Loucy (cell line): ENCODE results near the gene PLIN1.

ENCODE experiments used
- H2AFZ ChIP-seq: fragments of 200-600 bp; sonication (generic); 2 replicates; pipeline ENCODE4 v1.6.0; 2016; ENCODE audit warnings: antibody characterized with exemption, mild to moderate bottlenecking, low read length, moderate library complexity
- H3F3A ChIP-seq: fragments of 200-600 bp; 2 replicates; pipeline ENCODE4 v1.6.0; 2016; ENCODE audit warnings: antibody characterized with exemption, low read depth, mild to moderate bottlenecking
- H3K27me3 ChIP-seq: fragments of 200-600 bp; sonication (generic); 2 replicates; pipeline ENCODE4 v1.6.1; 2014; ENCODE audit warnings: low read length, mild to moderate bottlenecking; ENCODE audit not compliant: insufficient read depth, poor library complexity, severe bottlenecking
- H3K36me3 ChIP-seq: fragments of 200-600 bp; sonication (generic); 2 replicates; pipeline ENCODE4 v1.6.1; 2016; ENCODE audit warnings: low read length; ENCODE audit not compliant: insufficient read depth
- H3K4me1 ChIP-seq: fragments of 200-600 bp; sonication (generic); 2 replicates; pipeline ENCODE4 v1.5.1; 2014; ENCODE audit warnings: low read length, mild to moderate bottlenecking; ENCODE audit not compliant: insufficient read depth, poor library complexity, severe bottlenecking
- H3K4me2 ChIP-seq: fragments of 200-600 bp; sonication (generic); 2 replicates; pipeline ENCODE4 v1.6.0; 2014; ENCODE audit warnings: antibody characterized with exemption, low read length, low read depth, mild to moderate bottlenecking; ENCODE audit not compliant: poor library complexity, severe bottlenecking
- H3K4me3 ChIP-seq: fragments of 200-600 bp; sonication (generic); 2 replicates; pipeline ENCODE4 v1.5.1; 2014; ENCODE audit warnings: low read length, mild to moderate bottlenecking, mixed read lengths; ENCODE audit not compliant: poor library complexity, severe bottlenecking
- H3K79me2 ChIP-seq: fragments of 200-600 bp; sonication (generic); 2 replicates; pipeline ENCODE4 v1.6.1; 2014; ENCODE audit warnings: low read length; ENCODE audit not compliant: insufficient read depth
- H3K9ac ChIP-seq: fragments of 200-600 bp; sonication (generic); 2 replicates; pipeline ENCODE4 v1.6.0; 2014; ENCODE audit warnings: mild to moderate bottlenecking, low read depth, low read length, moderate library complexity; ENCODE audit not compliant: poor library complexity, severe bottlenecking
- H3K9me2 ChIP-seq: fragments of 200-600 bp; sonication (generic); replicated peaks from 2 replicates; pipeline ENCODE4 v1.6.1; 2016; ENCODE audit warnings: low read depth, low read length, mixed read lengths
- H3K9me3 ChIP-seq: fragments of 200-600 bp; sonication (generic); 2 replicates; pipeline ENCODE4 v1.6.1; 2014; ENCODE audit warnings: mild to moderate bottlenecking, antibody characterized with exemption, low read length, low read depth; ENCODE audit not compliant: insufficient read depth
- H4K20me1 ChIP-seq: fragments of 200-600 bp; sonication (generic); 2 replicates; pipeline ENCODE4 v1.6.0; 2014; ENCODE audit warnings: antibody characterized with exemption, low read length, mild to moderate bottlenecking; ENCODE audit not compliant: insufficient read depth, poor library complexity, severe bottlenecking
- CTCF ChIP-seq: fragments of 200-600 bp; sonication (generic); conservative IDR thresholded peaks from 2 replicates; pipeline ENCODE4 v1.5.1; 2014; ENCODE audit warnings: mild to moderate bottlenecking, antibody characterized with exemption, low read length
- EZH2phosphoT487 ChIP-seq: fragments of 200-600 bp; IDR thresholded peaks from 2 replicates; pipeline ENCODE4 v1.6.1; 2018; ENCODE audit warnings: antibody characterized with exemption, mild to moderate bottlenecking, moderate library complexity, borderline replicate concordance

Gene PLIN1

GRCh38 chr15:89659295-89659694 is 19.9 kb downstream of the PLIN1 start:
- no peak for TF ChIP-seq CTCF
- no peak for TF ChIP-seq EZH2phosphoT487
- peaks cover 5% of the 10 kb centered on the region; the same call in 1 of the 2 replicates for H3F3A ChIP-seq

GRCh38 chr15:89657686-89658200 is 21.4 kb downstream of the PLIN1 start:
- H3K9ac ChIP-seq: no peak overlapping the region
- H3F3A ChIP-seq: peaks cover 5% of the 10 kb centered on the region; the same call in 1 of the 2 replicates
- H2AFZ ChIP-seq: no peak overlapping the region

More at GRCh38 chr15:89659295-89659694, 19.9 kb downstream of the PLIN1 start:
- Histone ChIP-seq H4K20me1 (no peaks in the 10 kb centered on the region), H3K4me2 (no peak overlapping the region), H3K9me3 (no peaks in the 10 kb centered on the region), H3K4me3 (no peak overlapping the region), H3K9me2 (no peaks in the 10 kb centered on the region), H3K4me1 (peaks cover 14% of the 10 kb centered on the region), H2AFZ (no peak overlapping the region), H3K27me3 (no peaks in the 10 kb centered on the region), H3K36me3 (no peaks in the 10 kb centered on the region), H3K9ac (no peak overlapping the region), H3K79me2 (no peaks in the 10 kb centered on the region)

GRCh38 chr15:89656116-89656815 is 22.9 kb downstream of the PLIN1 start:
- Histone ChIP-seq H3K27me3 (no peaks in the 10 kb centered on the region), H3K4me3 (peak overlapping the region; percentile 85), H3K36me3 (no peaks in the 10 kb centered on the region), H3K9me2 (no peaks in the 10 kb centered on the region), H3K4me1 (peaks cover 15% of the 10 kb centered on the region), H3K9ac (no peak overlapping the region), H3F3A (peaks cover 5% of the 10 kb centered on the region; the same call in 1 of the 2 replicates), H2AFZ (no peak overlapping the region), H3K79me2 (no peaks in the 10 kb centered on the region), H3K4me2 (peak overlapping the region; percentile 99), H3K9me3 (no peaks in the 10 kb centered on the region), H4K20me1 (no peaks in the 10 kb centered on the region)
- TF ChIP-seq CTCF (no peak), EZH2phosphoT487 (no peak)

More at GRCh38 chr15:89657686-89658200, 21.4 kb downstream of the PLIN1 start:
- no peaks in the 10 kb centered on the region for H4K20me1 ChIP-seq
- no peak overlapping the region for H3K4me3 ChIP-seq
- no peaks in the 10 kb centered on the region for H3K79me2 ChIP-seq
- no peaks in the 10 kb centered on the region for H3K9me2 ChIP-seq
- peaks cover 15% of the 10 kb centered on the region for H3K4me1 ChIP-seq
- H3K27me3 ChIP-seq: no peaks in the 10 kb centered on the region
- H3K9me3 ChIP-seq: no peaks in the 10 kb centered on the region
- no peaks in the 10 kb centered on the region for H3K36me3 ChIP-seq
- TF ChIP-seq CTCF (no peak), EZH2phosphoT487 (no peak)
- no peak overlapping the region for H3K4me2 ChIP-seq
